Activated CD4-positive, CD25-positive, alpha-beta regulatory T cell treated with anti-CD3 and anti-CD28 coated beads, Interleukin-2, amount 50 U/mL, for 24 hours (primary cell): ENCODE results near the gene PGA5.

Experiments
- ATAC-seq, 2 donors: fragments of 150-1000 bp; cut with Tn5 transposase; one replicate each; pipeline ENCODE4 v1.10.0; 2021; ENCODE audit warnings: mild to moderate bottlenecking in 1 of 2, moderate library complexity in 1 of 2

Gene PGA5

DNA sequence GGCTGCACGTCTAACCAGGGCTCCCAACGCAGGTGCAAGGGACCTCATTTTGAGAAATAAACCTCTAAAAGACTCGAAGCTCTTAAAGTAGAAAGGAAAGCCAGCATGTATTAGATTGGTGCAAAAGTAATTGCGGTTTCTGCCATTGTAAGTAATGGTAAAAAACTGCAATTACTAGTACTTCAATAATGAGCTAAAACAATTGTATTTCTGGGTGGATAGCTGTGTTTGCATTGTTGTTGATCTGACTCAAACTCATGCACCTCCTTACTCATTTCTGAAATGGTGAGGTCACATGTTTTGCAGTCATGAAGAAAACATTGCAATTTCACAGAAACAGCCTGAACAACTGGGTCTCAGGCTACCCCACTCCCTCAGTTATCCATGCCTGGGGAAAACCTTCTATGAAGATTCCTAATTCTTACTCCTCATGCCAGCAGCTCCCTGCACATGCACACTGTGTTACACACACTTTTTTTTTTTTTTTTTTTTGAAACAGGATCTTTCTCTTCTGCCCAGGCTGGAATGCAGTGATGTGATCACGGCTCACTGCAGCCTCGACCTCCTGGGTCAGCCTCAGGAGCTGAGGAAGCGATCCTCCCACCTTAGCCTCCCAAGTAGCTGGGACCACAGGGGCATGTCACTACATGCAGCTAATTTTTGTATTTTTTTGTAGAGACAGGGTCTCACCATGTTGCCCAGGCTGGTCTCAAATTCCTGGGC, 29.5 kb downstream of the PGA5 start:
- ATAC-seq, result peak; percentile 39 to 53

DNA sequence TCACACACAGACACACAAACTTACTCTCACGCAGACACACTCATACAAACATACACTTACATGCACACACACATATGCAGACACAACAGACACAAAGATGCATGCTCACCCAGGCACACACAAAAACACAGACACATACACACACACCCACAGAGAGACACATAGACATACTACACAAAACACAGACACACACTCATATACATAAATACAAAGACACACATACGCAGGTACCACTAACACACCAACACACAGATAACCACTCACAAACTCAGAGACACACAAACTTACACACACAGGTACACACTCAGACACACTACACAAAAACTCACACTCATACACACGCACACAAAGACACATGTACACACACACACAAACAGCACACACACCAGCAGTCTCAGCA, 31.8 kb downstream of the PGA5 start:
- ATAC-seq, result no peak

DNA sequence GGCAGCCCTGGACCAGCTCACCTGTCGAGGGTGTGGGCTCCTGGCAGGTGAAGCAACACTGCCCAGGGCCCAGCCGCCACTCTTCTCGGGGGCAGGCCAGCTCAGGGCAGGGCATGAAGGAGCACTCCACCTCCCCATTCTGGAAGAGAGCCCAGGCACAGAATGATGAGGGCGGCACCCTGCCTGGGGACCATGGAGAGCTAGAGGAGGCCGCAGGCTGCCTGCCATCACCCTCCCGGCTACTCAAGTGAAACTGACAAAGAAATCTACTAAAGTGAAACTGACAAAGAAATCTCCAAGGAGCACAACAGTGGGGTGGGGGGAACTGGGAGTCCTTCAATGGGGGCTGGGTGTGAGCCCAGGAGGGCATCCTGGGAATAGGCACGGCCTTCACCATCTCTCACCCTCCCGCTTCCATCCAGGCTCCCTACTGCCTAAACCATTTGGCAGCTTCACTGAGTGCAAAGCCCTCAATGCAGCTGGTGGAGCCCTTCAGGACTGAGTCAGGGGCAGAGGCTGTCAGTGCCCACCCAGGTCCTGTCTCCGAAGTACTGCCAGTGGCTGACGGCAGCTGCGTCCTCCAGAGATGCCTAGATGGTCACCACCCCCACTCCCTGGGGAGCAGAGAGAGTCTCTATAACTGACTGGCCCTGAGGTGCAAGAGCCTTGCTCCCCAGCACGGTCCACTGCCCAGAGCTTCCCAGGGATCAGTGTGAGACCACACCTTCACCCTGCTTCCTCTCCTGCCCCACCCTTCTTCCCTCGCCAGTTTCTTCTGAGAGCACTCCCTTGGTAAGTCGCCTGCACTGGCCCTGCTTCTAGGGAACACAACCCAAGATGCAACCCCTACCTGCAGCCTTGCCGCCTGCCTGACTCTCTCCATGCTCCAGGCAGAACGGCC, 32.5 kb downstream of the PGA5 start:
- ATAC-seq, result no peak

DNA sequence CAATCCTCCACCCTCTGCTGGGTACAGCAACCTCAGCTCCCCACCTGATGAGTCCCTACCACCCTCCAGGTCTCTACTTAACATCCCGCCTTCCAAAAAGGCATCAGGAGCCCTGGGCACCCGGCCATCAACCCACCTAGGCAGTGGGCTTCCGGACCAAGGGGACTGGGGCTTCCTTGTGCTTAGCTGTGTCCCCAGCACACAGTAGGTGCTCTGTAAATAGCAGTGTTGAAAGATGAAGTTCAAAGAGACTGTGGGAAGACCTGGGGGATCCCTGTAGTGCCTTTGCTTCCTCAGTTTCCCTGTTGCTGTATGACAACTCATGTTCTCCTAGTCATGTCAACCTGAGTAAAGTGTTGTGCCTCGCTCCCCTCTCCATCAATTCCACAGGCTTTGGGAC, 33.1 kb downstream of the PGA5 start:
- no peak for ATAC-seq

DNA sequence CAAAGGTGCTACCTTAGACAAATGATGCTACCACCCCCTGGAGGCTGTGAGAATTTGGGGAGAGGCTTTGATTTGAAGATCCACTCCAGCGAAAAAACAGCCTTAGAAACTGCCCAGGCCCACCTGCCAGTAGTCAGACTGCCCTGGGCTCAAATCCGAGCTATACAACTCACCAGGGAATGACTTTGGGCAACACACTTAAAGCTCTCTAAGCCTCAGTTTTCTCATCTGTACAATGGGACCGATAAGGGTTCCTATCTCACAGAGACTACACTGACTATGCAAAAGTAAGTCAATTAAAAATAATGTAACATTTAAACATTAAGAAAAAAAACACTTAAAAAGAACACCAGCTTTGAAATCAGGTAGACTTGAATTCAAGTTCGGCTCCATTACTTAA, 34.2 kb downstream of the PGA5 start:
- no peak for ATAC-seq

DNA sequence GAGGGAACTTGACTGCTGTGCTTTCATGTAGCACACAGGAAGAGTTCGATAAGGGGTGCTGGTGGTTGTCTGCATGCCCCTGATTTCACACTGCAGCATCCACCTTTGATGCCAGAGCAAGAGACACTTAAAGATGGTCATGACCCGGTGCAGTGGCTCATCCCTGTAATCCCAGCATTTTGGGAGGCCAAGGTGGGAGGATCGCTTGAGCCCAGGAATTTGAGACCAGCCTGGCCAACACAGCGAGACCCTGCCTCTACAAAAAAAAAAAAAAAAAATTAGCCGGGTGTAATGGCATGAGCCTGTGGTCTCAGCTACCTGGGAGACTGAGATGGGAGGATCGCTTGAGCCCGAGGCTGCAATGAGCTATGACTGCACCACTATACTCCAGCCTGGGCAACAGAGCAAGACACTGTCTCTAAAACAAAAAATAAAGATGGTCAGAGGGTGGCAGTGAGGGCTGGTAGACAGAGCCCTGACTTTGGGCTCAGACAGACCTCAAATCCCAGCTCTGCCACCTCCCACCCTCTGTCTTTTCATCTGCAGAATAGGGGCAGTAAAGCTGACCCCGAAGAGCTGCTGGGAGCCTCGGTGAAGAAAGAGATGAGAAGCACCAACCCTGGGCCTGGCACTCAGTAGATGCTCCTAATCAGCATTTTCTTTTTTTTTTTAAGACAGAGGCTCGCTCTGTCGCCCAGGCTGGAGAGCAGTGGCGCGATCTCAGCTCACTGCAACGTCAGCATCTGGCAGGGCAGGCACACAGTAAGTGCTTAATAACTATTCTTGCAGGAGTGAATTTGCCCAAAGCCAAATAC, 36.4 kb downstream of the PGA5 start:
- no peak for ATAC-seq

DNA sequence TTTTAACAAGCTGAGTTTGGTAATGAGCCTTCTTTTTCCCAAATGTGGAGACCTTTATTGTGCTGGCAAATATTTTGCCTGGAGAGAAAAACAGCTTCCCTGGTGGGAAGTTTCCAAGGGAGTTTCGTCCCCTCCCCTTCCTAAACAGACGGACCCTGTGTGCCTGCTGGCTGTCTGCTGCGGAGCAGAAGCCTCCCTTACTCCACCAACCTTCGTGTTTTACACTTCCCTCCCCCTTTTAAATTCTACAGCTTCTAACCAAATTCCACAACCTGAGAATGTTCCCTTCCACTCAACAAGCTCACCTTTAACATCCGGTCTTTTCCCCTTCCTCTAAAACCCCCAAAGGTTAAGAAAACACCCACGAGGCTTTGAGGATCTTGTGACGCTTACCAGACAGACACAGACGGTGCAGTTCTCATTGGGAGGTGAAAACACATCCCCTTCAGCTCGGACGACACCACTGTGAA, 37.1 kb downstream of the PGA5 start:
- ATAC-seq, result no peak

DNA sequence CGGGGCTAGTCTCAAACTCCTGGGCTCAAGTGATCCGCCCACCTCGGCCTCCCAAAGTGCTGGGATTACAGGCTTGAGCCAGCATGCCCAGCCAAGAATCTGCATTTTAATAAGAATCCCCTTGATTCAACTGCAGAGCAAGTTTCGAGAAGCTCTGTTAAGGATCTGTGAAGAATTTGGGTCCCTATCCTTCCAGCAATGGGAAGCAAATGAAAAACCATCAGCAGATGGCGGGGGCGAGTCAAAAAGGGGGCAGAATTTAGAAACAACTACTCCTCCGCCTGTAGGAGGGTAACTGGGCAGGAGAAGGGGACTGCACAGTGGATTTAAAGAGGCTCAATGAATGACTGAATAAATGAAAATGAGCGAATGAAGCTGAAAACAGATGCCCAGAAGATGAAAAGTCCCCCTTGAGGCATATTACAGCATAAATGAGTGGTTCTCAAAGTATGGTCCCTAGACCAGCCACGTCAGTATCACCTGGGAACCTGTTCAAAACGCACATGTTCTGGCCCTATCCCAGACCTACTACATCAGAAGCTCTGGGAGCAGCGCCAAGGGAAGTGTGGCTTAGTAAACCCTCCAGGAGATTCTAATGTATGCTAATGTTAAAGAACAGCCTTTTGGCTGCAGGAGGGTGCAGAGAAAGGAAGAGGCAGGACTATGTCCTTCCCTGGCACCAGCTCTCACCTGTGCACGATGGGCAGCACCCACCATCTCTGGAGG, 39.1 kb downstream of the PGA5 start:
- no peak for ATAC-seq

DNA sequence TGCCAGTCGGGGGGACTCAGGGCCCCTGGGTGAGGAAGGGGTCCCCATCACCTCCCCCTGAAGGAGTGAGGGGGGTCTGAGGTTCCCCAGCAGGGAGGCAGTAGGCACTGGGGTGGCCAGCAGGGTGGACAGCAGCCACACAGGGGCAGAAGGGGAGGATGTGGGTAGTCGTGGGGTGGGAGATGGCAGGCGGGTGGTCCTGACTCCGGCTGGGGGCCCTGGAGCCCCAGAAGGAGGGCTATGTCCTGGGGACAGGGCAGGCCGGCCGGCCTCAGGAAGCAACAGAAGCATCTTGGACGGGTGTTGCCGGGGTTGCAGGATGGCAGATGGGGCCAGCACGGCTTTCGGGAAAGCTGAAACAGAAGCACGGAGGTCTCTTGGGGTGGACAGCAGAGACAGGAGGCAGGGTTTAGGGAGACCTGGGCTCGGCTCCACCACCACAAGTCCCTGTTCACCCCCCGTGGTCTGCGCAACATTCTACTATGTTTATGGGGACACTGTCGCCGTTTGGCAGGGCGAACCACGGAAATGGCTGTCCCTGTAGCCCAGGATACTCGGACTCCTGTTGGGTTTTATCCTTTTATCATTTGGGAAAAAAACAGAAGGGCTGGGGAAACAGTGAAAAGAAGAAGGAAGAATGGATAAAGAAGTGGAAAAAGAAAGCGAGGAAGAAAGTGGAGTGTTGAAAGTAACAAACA, 40.1 kb downstream of the PGA5 start:
- no peak for ATAC-seq

DNA sequence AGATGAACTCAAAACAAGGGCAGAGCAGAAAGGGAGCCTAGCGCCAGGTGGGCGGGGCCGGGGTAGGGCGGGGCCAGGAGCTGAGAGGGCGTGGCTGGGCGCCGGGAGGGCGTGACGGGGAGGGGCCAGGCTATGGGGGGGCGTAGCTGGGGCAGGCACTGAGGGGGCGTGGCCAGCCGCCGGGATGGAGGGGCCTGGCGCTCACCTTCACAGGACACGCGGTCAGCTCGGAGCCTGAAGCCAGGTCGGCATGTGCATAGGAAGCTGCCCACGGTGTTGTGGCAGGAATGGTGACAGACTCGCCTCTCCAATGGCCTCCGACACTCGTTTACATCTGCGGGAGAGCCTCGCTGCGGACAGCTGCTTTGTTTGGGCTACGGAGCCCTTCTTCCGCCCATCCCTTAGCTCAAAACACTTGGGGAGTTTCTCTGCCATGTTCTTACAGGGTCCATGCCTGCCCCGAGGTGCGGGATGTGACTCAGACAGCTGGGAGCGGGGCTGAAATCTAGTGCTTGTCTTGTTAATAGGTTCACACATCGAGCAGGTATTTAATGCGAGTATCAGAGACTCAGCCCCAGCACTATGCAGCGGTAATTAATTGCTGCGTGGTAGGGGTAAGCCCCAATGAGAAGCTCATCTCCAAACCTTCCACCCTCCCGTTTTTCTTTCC, 40.7 kb downstream of the PGA5 start:
- ATAC-seq, result no peak

DNA sequence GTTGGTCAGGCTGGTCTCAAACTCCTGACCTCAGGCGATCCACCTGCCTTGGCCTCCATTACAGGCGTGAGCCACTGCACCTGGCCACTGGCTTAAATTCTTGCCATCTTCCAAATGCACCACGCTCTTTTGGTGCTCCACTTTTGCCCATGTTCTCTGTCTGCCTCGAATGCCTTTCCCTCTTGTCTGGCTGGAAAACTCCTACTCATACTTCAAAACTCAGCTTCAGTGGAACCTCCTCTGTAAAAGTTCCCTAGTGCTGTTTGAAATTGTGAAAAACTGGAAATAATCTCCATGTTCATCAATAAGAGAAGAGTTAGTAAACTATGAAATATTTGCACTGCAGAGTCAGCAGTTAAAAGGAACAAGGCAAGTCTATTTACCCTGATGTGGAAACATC, 42.6 kb downstream of the PGA5 start:
- no peak for ATAC-seq

DNA sequence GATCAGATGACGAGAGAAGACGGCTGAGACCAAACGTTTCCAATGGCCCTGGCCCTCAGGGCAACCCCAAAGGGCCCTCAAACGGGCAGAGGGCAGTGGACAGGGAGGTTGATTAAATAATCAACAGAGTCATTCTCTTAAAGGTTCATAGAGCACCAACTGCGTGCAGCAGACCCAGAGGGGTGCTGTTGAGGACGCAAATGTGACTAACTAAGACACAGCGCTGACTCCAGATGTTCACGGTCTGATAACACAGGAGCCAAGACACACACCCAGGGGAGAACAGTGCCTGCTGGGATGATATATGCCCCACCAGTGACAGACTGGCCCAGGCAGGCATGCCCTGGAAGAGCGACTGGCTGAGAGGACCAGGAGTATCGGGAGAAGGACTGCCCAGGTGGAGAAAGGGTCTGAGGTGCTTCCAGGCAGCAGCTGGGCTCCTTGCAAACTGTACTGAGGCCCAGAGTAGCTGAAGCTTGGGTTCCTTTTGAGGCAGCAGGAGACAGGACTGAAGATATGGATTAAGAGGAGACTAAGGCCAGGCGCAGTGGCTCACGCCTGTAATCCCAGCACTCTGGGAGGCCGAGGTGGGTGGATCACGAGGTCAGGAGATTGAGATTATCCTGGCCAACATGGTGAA, 46.5 kb downstream of the PGA5 start:
- no peak for ATAC-seq

DNA sequence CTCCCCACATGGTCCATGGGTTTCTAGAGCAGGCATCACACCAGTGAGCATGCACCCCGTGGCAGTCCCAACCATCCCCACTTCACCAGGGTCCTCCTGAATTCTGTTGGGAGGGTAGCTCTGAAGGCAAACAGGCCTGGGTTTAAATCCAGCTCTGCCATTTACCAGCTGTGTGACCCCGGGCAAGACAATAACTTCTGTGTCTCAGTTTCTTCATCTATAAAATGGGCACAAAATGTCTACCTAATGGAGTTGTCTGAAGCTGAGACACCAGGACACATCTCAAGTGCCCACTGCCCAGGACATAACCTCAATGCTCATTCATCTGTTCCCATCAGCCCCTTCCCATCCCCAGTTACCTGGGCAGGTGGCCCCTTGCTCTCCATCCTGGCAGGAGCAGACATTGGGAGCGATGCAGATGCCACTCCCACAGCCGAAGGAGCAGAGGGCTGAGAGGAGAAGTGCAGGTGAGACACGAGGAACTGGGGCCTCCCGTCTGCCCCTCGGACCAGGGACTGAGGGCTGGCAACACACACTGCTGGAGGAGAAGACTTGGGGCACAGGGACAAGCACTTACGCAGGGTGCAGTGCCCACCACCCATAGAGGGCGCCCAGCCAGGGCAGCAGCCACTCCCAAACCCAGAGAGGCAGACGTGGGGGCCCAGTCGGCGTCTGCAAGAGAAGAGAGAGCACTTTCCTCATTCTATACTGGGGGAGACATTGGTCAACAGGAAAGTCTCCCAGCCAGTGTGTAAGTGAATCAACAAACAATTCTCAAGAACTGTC, 50.1 kb downstream of the PGA5 start:
- no peak for ATAC-seq

DNA sequence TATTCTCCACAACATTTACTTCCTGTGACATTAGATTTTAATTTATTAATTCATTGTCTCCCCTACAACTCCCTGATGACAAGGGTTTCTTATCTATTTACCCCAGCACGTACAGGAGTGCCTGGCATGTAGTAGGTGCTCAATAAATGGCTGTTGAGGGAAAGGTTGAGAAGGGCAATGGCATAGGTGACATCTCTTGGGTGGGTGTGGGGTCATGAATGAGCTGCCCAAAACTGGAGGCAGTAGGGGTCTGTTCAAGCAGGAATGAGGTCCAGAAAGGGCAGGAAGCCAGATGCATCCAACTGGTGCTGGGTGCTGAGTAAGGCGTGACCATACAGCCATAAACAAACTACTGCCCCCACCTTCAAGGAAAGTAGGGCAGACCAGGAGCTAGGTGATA, 51.4 kb downstream of the PGA5 start:
- ATAC-seq, result no peak

DNA sequence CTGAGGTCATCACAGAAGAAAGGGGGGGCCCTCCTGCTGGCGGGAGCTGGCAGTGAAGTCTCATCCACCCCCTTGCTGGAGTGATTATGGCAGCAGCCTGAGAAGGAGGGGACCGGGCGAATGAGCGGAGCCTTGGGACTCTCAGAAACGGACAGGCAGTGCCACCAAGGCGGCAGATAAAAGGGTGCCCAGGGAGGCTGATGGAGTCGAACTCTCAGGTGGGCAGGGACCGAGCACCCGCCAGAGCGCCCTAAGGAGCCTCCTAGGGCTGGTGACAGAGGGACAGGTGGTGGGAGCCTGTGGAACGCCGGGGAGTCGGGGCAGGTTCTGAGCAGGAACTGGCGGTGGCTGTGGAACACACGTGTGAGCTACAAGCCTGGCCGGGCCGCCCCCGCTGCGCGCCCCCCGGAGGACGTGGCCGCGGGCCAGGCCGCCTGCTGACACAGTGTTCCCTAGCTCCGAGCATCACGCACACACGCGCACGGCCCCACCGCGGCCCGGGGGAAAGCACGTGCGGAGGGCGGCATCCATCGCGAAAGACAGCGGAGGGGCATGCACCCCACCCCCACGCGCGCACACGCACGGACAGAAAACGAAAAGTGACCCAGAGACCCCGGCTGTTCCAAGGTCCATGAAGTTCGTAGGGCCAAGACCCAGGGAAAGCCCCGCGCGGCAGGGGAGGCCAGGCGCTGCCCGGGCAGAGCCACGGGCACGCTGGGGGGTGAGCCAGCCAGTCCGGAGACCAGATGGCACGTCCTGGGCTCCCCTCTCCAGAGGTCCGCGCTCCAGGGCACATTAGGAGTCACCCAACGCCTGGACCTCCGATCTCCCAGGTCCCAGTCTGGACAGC, 53.1 kb downstream of the PGA5 start:
- ATAC-seq, result peak; percentile 52 to 63

DNA sequence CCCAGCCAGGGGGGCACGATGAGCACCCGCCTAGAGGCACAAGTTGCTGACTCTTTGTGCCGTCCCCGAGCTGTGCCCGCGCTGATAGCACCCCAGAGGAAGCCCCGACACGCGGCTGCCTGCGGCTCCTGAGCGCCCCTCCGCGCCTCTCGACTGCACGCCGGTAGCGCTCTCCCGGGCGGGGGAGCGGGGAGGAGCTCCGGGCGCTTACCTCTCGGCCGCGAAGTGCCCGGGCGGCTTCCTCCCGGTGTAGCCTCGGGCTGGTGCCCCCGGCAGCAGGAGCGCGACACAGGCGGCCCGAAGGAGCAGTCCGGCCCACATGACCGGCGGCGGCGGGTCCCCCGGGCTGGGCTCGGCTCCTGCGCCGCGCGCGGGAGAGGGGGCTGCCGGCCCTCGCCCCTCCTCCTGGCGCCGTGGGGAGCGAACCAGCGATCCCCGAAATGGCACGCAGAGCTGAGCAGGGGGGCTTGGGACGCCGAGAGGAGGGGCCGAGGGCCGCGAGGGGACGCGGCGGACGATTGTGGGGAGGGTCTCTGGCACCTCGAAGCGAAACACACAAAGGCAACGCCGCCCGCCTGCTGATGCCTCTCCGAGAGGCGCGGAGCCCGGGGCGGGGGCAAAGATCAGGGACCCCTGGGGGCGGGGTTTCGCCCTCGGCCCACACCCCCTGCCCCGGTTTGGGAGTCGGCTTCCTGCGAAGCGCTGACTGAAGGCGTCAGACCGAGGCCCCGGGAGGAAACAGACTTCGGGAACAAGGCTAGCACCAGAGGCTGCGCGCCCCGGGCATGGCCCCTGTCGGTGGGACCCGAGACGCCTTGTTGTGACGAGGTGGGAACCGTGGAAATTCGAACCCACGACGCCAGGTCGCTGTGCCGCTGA, 54.0 kb downstream of the PGA5 start, which contains the start of gene VWCE:
TSS of gene VWCE (minus strand) at position 600 of the 879 bp plus-strand sequence. CDS start at position 321, 279 bp downstream.
- peak; percentile 84 to 85 for ATAC-seq

DNA sequence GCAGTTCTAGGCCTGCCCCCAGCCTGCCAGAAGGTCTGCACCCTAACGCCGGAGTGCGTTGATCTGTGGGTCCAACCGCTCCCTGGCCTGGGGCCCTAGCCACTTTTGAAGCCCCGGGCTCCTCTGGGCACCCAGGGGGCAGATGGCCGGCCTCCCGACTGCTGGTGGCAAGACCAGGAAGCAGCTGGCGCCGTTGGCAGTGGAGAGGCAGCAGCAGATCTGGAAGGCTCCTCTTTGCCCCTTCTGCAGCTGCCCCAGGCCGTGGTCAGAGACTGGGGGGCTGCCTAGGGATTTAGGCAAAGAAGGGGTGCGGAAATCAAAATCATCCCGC, 54.6 kb downstream of the PGA5 start:
- ATAC-seq, result no peak

DNA sequence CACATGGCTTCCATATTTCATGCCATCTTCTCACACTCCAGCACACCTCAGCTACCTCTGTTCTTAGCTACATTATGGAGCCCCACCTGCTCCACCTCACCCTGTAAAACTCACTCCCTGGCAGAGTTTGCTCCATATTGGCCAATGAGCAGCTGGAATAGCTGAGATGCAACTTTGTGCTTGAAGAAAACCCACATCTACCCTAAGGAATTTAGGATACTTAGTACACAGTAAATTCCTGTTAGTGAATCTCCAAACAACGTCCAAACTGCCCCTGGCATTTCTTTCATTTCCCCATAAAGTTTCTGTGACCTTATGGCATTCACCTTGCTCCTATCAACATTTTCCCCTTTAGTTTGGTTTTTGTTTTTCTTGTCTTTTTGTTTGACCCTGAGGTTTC, 56.4 kb downstream of the PGA5 start:
- ATAC-seq, result no peak
